Naive thymus-derived CD4-positive, alpha-beta T cell (primary cell): Measurements from ENCODE around the gene SHANK1. TPM values are rescaled to one million over a fixed set of nuclear protein-coding genes. Genes with fewer than 3 reads are reported as not detected.
A peak's percentile ranks its signal among the peaks of the same experiment; 100 is the strongest.

ENCODE experiments used
- ATAC-seq: fragments of 150-1000 bp; cut with Tn5 transposase; 2 replicates; pipeline ENCODE4 v1.10.0; 2021; ENCODE audit warnings: mild to moderate bottlenecking, moderate library complexity
- CTCF ChIA-PET: fragments of 350-600 bp; sonication (Branson Sonifier 250); formaldehyde crosslinking; loops from one replicate; lab custom pipeline; 2021; ENCODE audit warnings: antibody characterized with exemption; lab: Charles Lee
- POLR2A ChIA-PET: fragments of 350-600 bp; sonication (Branson Sonifier 250); formaldehyde crosslinking; loops from one replicate; lab custom pipeline; 2021; ENCODE audit warnings: antibody characterized with exemption, inconsistent platforms; lab: Charles Lee
- DNase-seq, 9 donors: peaks; one replicate each; pipeline versions ENCODE4 v3.0.0 to v3.0.0-alpha.2; 2020 to 2022; ENCODE audit warnings: mixed read lengths in 1 of 9
- H3K27ac ChIP-seq: one replicate; pipeline ENCODE4 v1.7.0; 2013; ENCODE audit warnings: mild to moderate bottlenecking, low read depth, low read length, moderate library complexity
- H3K27me3 ChIP-seq, 2 donors: one replicate each; pipeline ENCODE4 v1.7.0; 2013; ENCODE audit warnings: low read length in 2 of 2, mild to moderate bottlenecking in 2 of 2, moderate library complexity in 2 of 2; ENCODE audit not compliant: control insufficient read depth in 2 of 2, insufficient read depth in 2 of 2
- H3K36me3 ChIP-seq, 3 experiments: 1 replicate in 2 of 3; 2 replicates in 1 of 3; pipeline ENCODE4 v1.7.0; 2013; ENCODE audit warnings: low read length in 3 of 3, mild to moderate bottlenecking in 3 of 3, moderate library complexity in 1 of 3; ENCODE audit not compliant: insufficient read depth in 3 of 3, control insufficient read depth in 2 of 3
- H3K4me1 ChIP-seq, 2 donors: one replicate each; pipeline ENCODE4 v1.7.0; 2013; ENCODE audit warnings: low read length in 2 of 2, mild to moderate bottlenecking in 2 of 2, moderate library complexity in 1 of 2; ENCODE audit not compliant: control insufficient read depth in 2 of 2, insufficient read depth in 2 of 2
- H3K4me3 ChIP-seq: 2 replicates; pipeline ENCODE4 v1.7.0; 2013; ENCODE audit warnings: mild to moderate bottlenecking, low read length
- H3K9me3 ChIP-seq, 3 experiments: 1 replicate in 2 of 3; 2 replicates in 1 of 3; pipeline ENCODE4 v1.7.0; 2013; ENCODE audit warnings: low read length in 3 of 3; ENCODE audit not compliant: control insufficient read depth in 2 of 3
- H3K27ac Mint-ChIP-seq, 9 donors: one replicate each; pipeline ENCODE4 v1.8.0; 2020 to 2022; ENCODE audit warnings: mixed read lengths in 9 of 9, mild to moderate bottlenecking in 8 of 9, moderate library complexity in 5 of 9, inconsistent platforms in 2 of 9
- H3K27me3 Mint-ChIP-seq, 5 donors: one replicate each; pipeline ENCODE4 v1.8.0; 2021 to 2022; ENCODE audit warnings: mixed read lengths in 5 of 5, mild to moderate bottlenecking in 1 of 5
- H3K36me3 Mint-ChIP-seq, 5 donors: one replicate each; pipeline ENCODE4 v1.8.0; 2020 to 2022; ENCODE audit warnings: mixed read lengths in 5 of 5, mild to moderate bottlenecking in 3 of 5, inconsistent platforms in 1 of 5
- H3K4me1 Mint-ChIP-seq, 7 donors: one replicate each; pipeline ENCODE4 v1.8.0; 2020 to 2022; ENCODE audit warnings: mixed read lengths in 7 of 7, mild to moderate bottlenecking in 3 of 7, inconsistent platforms in 1 of 7
- H3K4me3 Mint-ChIP-seq, 10 donors: one replicate each; pipeline ENCODE4 v1.8.0; 2020 to 2022; ENCODE audit warnings: mild to moderate bottlenecking in 10 of 10, mixed read lengths in 10 of 10, moderate library complexity in 6 of 10, inconsistent platforms in 2 of 10
- H3K9me3 Mint-ChIP-seq, 11 donors: one replicate each; pipeline ENCODE4 v1.8.0; 2020 to 2022; ENCODE audit warnings: mixed read lengths in 11 of 11, mild to moderate bottlenecking in 4 of 11, inconsistent platforms in 1 of 11, moderate library complexity in 1 of 11
- intact Hi-C, 2 donors: fragments of 100-400 bp; cut with micrococcal nuclease; formaldehyde crosslinking; loops; one replicate each; pipeline ENCODE4 v1.15.1; 2023
- polyA plus RNA-seq, 2 donors: library from polyadenylated mRNA; unstranded; fragments of 300-500 nt; fragmentation: Illumina TruSeq; gene quantifications; one replicate each; pipeline ENCODE4 v1.2.3, GENCODE V29; 2021
- total RNA-seq, 6 experiments: library from RNA in 5 of 6; stranded (reverse) in 5 of 6; gene quantifications; 1 replicate in 5 of 6; 2 replicates in 1 of 6; pipeline ENCODE4 v1.2.3 and lab custom pipeline; 2021 to 2026

Gene SHANK1
- total and polyA plus RNA-seq, 7 experiments from 2014 or later = 0.64 to 0.69 TPM; not detected in 5

DNA sequence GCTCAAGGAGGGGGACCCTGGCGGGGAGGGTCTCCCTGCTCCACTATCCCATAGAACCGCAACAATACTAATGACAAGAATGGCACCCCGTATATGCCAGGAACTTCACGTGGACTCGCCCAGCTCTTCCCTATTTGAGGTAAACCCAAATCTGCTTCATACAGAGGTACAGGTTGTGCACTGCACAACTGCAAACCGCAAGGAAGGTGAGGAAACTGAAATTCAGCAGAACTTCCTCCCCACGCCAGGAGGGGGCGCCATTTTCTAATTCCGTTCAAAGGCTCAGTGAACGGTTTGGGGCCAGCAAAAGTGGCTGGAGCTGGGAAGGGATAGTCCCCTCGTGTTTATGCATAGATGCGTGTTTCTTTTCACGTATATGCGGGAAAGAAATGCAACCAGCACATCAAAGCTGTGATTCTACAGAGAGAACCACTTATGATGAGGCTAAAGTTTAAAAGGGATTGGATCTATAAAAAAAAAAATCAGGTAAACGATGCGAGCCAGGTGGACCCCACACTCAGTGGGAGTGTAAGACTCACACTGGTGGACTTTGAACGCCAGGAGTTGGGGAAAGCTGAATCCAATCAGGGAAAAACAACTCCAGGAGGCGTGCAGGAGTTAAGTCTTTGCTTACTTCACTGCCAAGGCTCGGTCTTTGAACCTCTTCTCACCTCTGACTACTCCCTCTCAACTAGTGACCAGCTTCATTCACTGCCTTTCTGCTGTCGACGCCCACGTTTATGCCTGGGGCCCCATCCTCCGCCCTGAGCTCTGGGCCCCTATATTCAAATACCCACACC is 50.1 kb downstream of the SHANK1 start:
- Mint-ChIP-seq H3K9me3 (peaks cover 0 to 6% (median 0%) of the 10 kb centered on the region in 11 donors), H3K4me3 (peak overlapping the region in 4 of 10 donors; percentile 23 to 68 (median 44)), H3K27ac (peak overlapping the region in 1 of 9 donors; percentile 38), H3K36me3 (no peaks in the 10 kb centered on the region), H3K27me3 (peaks cover 41 to 69% (median 61%) of the 10 kb centered on the region in 5 donors), H3K4me1 (peaks cover 0 to 4% (median 0%) of the 10 kb centered on the region in 7 donors)
- Histone ChIP-seq H3K4me3 (no peak overlapping the region), H3K36me3 (no peaks in the 10 kb centered on the region), H3K4me1 (no peaks in the 10 kb centered on the region), H3K27me3 (no peaks in the 10 kb centered on the region), H3K9me3 (no peaks in the 10 kb centered on the region), H3K27ac (no peak overlapping the region)
- ChIA-PET CTCF (no interaction called here), POLR2A (no interaction called here)
- ATAC-seq = no peak
- intact Hi-C loops = loop anchor here in 1 of 2 donors (2.0 kb wide), 1 partner anchor 113 kb away; no protein-coding TSS in a partner anchor
- DNase-seq = peak in 4 of 9 donors; percentile 8 to 53 (median 21)

DNA sequence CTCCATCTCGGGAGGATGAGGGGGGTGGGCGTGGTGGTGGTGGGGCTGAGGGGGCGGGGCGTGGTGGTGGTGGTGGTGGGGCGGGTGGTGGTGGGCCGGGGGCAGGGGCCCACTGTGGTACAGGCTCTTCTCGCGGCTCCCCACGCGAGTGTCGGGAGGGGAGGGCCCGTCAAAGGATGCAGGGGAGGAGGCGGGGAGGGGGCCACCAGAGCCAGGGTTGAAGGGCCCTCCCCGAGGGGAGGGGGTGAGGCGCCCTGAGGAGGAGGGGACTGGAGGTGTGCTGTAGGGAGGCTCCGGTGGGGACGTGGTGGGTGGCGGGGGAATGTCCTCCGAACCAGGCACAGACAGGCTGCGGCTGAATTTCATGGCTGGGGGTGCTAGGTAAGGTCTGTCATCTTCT is 50.7 kb downstream of the SHANK1 start:
- H3K27me3 ChIP-seq = no peaks in the 10 kb centered on the region
- H3K27ac ChIP-seq = no peak overlapping the region
- H3K4me3 ChIP-seq = no peak overlapping the region
- no peaks in the 10 kb centered on the region for H3K36me3 ChIP-seq
- Mint-ChIP-seq H3K27ac (peak overlapping the region in 1 of 9 donors; percentile 38), H3K36me3 (no peaks in the 10 kb centered on the region), H3K9me3 (peaks cover 0 to 10% (median 0%) of the 10 kb centered on the region in 11 donors), H3K27me3 (peaks cover 47 to 67% (median 61%) of the 10 kb centered on the region in 5 donors), H3K4me3 (peak overlapping the region in 4 of 10 donors; percentile 23 to 68 (median 44)), H3K4me1 (peaks cover 0 to 4% (median 0%) of the 10 kb centered on the region in 7 donors)
- DNase-seq (no peak), ATAC-seq (no peak)
- ChIA-PET POLR2A (no interaction called here), CTCF (no interaction called here)
- H3K9me3 ChIP-seq = no peaks in the 10 kb centered on the region
- intact Hi-C loops = loop anchor here in 1 of 2 donors (2.0 kb wide), 1 partner anchor 114 kb away; no protein-coding TSS in a partner anchor
- no peaks in the 10 kb centered on the region for H3K4me1 ChIP-seq

DNA sequence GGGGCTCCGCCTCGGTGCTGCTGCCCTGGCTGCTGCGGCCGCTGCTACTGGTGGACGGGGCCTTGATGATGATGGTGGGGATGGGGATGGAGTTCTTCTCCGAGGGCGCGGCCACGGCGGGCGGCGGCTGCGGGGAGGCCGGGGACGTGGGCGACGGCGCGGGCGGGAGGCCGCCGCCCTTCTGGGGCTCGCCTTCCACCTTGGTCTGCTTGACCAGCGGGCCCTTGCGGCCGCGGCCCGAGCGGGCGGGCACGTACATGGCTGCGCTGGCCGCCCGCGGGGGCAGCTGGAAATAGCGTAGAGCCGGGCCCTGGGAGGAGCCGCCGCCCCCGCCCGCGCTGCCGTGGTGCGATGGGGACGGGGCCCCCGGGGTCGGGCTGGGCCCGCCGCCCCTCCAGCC is 51.2 kb downstream of the SHANK1 start:
- DNase-seq (no peak), ATAC-seq (no peak)
- ChIA-PET CTCF (no interaction called here), POLR2A (no interaction called here)
- Histone ChIP-seq H3K4me1 (no peaks in the 10 kb centered on the region), H3K9me3 (no peaks in the 10 kb centered on the region), H3K27me3 (no peaks in the 10 kb centered on the region), H3K27ac (no peak overlapping the region), H3K36me3 (no peaks in the 10 kb centered on the region), H3K4me3 (no peak overlapping the region)
- H3K27me3 Mint-ChIP-seq = peaks cover 47 to 65% (median 59%) of the 10 kb centered on the region in 5 donors
- peaks cover 0 to 11% (median 0%) of the 10 kb centered on the region in 11 donors for H3K9me3 Mint-ChIP-seq
- no peak overlapping the region for H3K27ac Mint-ChIP-seq
- no peaks in the 10 kb centered on the region for H3K36me3 Mint-ChIP-seq
- intact Hi-C loops = loop anchor here in 1 of 2 donors (2.0 kb wide), 1 partner anchor 114 kb away; no protein-coding TSS in a partner anchor
- peaks cover 0 to 4% (median 0%) of the 10 kb centered on the region in 7 donors for H3K4me1 Mint-ChIP-seq
- no peak overlapping the region for H3K4me3 Mint-ChIP-seq

DNA sequence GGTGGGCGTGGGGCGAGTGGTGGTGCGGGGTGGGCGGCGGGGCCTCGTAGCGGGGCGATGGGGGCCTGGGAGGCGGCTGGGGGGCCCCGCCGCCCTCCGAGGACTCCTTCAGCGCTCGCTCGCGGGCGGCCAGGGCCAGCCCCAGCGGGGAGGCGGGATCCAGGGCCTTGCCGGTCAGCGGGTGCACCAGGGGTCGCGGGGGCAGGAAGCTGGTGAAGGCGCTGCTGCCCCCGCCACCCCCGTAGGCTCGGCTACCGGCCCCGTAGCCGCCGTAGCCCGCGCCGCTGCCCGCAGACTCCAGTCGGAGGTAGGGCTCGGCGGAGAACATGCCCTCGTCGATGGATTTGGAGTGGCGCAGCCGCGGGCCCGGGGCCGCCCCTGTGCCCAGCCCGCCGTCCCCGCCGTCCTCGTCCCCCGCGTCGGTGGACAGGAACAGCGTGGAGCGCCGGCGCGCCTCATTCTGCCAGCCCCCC is 51.8 kb downstream of the SHANK1 start:
- Mint-ChIP-seq H3K9me3 (peaks cover 0 to 11% (median 0%) of the 10 kb centered on the region in 11 donors), H3K4me3 (peak overlapping the region in 1 of 10 donors; percentile 26), H3K27ac (no peak overlapping the region), H3K36me3 (no peaks in the 10 kb centered on the region), H3K27me3 (peaks cover 47 to 65% (median 56%) of the 10 kb centered on the region in 5 donors), H3K4me1 (peaks cover 0 to 4% (median 0%) of the 10 kb centered on the region in 7 donors)
- intact Hi-C loops = loop anchor here in 1 of 2 donors (2.0 kb wide), 1 partner anchor 115 kb away; no protein-coding TSS in a partner anchor
- CTCF ChIA-PET = no interaction called here
- Histone ChIP-seq H3K4me1 (no peaks in the 10 kb centered on the region), H3K4me3 (no peak overlapping the region), H3K9me3 (no peaks in the 10 kb centered on the region), H3K27me3 (no peaks in the 10 kb centered on the region), H3K36me3 (no peaks in the 10 kb centered on the region), H3K27ac (no peak overlapping the region)
- no peak for ATAC-seq
- POLR2A ChIA-PET = no interaction called here
- DNase-seq = no peak

DNA sequence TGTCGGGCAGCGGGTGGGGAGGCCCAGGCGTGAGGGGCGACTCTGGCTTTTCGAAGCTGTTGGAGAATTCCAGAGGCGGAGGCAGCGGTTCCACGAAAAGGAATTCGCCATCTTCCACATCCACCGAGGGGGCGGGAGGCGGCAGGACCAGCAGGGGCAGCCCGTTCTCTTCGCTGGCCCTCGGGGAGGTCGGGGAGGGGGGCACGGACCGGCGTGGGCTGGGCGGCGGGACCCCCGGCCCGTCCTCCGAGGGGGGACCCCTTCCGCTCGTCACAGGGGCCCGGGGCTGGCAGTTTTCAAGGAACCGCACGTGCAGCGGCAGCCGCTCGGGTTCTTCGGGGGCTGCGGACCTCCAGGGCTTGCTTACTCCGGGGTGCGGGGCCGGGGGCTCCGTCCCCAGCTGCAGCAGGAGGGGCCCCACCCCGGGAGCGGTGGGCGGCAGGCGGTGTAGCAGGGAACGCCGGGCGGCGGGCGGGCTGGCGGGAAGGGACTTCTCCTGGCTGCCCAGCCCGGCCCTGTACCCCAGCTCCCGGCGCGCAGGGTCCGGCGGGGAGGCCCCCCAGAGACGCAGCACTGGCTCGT is 52.3 kb downstream of the SHANK1 start:
- Histone ChIP-seq H3K4me1 (no peaks in the 10 kb centered on the region), H3K9me3 (no peaks in the 10 kb centered on the region), H3K4me3 (no peak overlapping the region), H3K36me3 (no peaks in the 10 kb centered on the region), H3K27me3 (no peaks in the 10 kb centered on the region), H3K27ac (no peak overlapping the region)
- peaks cover 0 to 4% (median 0%) of the 10 kb centered on the region in 7 donors for H3K4me1 Mint-ChIP-seq
- H3K9me3 Mint-ChIP-seq = peaks cover 0 to 11% (median 0%) of the 10 kb centered on the region in 11 donors
- peak overlapping the region in 1 of 10 donors; percentile 26 for H3K4me3 Mint-ChIP-seq
- H3K27ac Mint-ChIP-seq = no peak overlapping the region
- intact Hi-C loops = no loop called here
- ATAC-seq (no peak), DNase-seq (no peak)
- ChIA-PET POLR2A (no interaction called here), CTCF (no interaction called here)
- H3K27me3 Mint-ChIP-seq = peaks cover 48 to 66% (median 56%) of the 10 kb centered on the region in 5 donors
- no peaks in the 10 kb centered on the region for H3K36me3 Mint-ChIP-seq

DNA sequence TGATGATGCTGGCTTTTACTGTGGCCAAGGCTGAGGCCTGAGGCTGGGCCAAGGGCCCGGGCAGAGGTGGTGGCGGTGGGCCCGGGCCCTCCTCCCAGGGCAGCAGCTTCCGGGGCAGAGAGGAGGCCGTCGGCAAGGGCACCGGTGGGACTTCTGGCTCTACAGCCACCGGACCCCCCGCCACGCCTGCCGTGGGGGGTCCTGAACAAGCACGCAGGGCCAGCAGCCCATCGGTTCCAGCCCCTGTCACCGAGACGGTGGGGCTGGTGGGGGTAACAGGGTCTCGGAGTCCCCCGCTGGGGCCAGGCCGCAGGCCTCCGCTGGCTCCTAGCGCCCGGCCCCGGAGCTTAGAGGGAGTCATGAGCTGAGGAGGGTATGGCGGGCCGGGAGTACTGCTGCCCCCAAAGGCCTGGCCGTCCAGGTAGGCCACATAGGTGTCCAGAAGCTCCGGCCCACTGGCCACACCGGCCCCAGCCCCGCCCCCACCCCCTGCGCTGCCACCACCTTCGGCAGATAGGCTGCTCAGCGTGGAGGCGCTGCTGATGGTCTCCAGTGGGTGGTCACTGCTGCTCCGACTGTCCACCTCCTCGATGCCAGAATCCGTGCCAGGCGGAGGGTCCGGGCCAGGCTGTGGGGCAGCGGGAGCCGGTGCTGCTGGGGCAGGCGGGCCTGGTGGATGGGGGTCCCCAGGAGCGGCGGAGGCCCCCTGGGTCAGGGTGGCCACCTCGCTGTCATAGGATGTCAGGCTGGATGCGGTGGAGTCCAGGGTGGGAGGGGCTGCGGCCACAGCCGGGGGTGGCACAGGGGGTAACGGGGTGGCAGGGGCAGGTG is 53.0 kb downstream of the SHANK1 start:
- Mint-ChIP-seq H3K4me1 (peaks cover 0 to 4% (median 0%) of the 10 kb centered on the region in 7 donors), H3K9me3 (peaks cover 0 to 11% (median 0%) of the 10 kb centered on the region in 11 donors), H3K4me3 (peak overlapping the region in 1 of 10 donors; percentile 45), H3K27ac (no peak overlapping the region), H3K36me3 (no peaks in the 10 kb centered on the region), H3K27me3 (peaks cover 41 to 65% (median 53%) of the 10 kb centered on the region in 5 donors)
- Histone ChIP-seq H3K27me3 (no peaks in the 10 kb centered on the region), H3K4me1 (no peaks in the 10 kb centered on the region), H3K9me3 (no peaks in the 10 kb centered on the region), H3K4me3 (no peak overlapping the region), H3K27ac (no peak overlapping the region), H3K36me3 (no peaks in the 10 kb centered on the region)
- DNase-seq (no peak), ATAC-seq (no peak)
- ChIA-PET POLR2A (no interaction called here), CTCF (no interaction called here)
- intact Hi-C loops = no loop called here
